Measurements from ENCODE around the gene KIF21B.
A peak's percentile ranks its signal among the peaks of the same experiment; 100 is the strongest.

The KIF21B gene

DNA sequence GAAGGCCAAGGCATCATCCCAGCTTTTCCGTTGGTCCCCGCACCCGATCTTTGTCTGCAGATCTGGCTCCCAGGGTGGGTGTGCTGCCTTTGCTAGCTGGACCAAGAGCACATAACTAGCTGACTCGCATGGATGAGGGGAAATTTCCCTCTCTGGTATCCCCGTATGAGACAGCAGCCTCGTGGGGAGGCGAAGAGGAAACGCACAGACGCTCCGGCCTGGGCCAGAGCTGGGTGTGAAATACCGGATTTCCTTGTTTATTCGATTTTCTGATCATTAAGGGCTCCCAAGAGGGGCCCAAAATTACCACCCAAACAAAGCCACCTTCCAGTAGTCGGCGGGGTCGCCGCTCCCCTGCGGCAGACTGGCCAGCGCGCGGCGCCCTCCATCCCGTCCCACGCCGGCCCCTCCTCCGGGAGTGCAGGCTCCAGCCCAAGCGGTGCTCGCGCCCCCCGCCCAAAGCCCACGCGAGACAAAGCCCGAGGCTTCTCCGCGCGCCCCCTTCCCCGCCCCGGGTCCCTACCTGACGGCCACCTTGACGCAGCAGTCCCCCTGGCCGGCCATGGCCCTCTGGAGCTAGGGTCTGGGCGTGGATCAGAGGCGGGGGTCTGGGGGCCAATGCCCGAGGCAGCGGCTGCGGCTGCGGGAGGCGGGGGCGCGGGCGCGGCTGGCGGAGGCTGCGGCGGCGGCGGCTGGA lies 546 bp downstream of the KIF21B start:
- Histone ChIP-seq H3K4me3 (replicated peaks; ENCODE audit: insufficient read depth, low read length) (peak overlapping the region; percentile 78), H3K27ac (replicated peaks) (peak overlapping the region; percentile 64), H3K27me3 (ENCODE audit: insufficient read depth, poor library complexity, severe bottlenecking) (no peaks in the 10 kb centered on the region)
- TF ChIP-seq GABPA (IDR thresholded peaks at IDR 0.05; ENCODE audit: low read depth) (no peak), POLR2AphosphoS5 (IDR thresholded peaks at IDR 0.05; ENCODE audit: low read depth) (peak; percentile 45; the same call in 1 of the 2 replicates), SPI1 (IDR thresholded peaks at IDR 0.05; ENCODE audit: borderline replicate concordance, low read depth) (peak; percentile 3; the same call in 1 of the 2 replicates)
- TF ChIP-seq, protein P1, sequence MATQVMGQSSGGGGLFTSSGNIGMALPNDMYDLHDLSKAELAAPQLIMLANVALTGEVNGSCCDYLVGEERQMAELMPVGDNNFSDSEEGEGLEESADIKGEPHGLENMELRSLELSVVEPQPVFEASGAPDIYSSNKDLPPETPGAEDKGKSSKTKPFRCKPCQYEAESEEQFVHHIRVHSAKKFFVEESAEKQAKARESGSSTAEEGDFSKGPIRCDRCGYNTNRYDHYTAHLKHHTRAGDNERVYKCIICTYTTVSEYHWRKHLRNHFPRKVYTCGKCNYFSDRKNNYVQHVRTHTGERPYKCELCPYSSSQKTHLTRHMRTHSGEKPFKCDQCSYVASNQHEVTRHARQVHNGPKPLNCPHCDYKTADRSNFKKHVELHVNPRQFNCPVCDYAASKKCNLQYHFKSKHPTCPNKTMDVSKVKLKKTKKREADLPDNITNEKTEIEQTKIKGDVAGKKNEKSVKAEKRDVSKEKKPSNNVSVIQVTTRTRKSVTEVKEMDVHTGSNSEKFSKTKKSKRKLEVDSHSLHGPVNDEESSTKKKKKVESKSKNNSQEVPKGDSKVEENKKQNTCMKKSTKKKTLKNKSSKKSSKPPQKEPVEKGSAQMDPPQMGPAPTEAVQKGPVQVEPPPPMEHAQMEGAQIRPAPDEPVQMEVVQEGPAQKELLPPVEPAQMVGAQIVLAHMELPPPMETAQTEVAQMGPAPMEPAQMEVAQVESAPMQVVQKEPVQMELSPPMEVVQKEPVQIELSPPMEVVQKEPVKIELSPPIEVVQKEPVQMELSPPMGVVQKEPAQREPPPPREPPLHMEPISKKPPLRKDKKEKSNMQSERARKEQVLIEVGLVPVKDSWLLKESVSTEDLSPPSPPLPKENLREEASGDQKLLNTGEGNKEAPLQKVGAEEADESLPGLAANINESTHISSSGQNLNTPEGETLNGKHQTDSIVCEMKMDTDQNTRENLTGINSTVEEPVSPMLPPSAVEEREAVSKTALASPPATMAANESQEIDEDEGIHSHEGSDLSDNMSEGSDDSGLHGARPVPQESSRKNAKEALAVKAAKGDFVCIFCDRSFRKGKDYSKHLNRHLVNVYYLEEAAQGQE (IDR thresholded peaks at IDR 0.05; ENCODE audit: insufficient replicate concordance, low read depth), result no peak
- TF ChIP-seq, protein P2, sequence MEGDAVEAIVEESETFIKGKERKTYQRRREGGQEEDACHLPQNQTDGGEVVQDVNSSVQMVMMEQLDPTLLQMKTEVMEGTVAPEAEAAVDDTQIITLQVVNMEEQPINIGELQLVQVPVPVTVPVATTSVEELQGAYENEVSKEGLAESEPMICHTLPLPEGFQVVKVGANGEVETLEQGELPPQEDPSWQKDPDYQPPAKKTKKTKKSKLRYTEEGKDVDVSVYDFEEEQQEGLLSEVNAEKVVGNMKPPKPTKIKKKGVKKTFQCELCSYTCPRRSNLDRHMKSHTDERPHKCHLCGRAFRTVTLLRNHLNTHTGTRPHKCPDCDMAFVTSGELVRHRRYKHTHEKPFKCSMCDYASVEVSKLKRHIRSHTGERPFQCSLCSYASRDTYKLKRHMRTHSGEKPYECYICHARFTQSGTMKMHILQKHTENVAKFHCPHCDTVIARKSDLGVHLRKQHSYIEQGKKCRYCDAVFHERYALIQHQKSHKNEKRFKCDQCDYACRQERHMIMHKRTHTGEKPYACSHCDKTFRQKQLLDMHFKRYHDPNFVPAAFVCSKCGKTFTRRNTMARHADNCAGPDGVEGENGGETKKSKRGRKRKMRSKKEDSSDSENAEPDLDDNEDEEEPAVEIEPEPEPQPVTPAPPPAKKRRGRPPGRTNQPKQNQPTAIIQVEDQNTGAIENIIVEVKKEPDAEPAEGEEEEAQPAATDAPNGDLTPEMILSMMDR (IDR thresholded peaks at IDR 0.05; ENCODE audit: insufficient read depth, low read length), result no peak
- DNase-seq (ENCODE audit: low read depth in 1 of 2, low spot score in 1 of 2), result peak in 1 of 2 experiments; percentile 45

DNA sequence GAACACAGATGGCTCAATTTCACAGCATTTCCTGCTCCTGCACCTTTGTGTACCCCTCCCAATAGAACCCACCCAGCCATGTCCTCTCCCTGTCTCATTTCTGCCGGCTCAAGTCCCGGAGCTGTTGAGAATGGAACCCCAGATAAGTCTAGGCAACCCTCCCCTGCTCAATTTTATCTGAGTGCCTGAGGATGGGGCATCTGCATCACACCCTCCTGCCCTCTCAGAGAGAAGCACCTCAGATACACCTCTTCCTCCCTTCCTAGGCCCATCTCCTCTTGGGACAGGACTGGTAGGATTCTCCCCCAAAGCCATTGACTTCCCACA lies 1.1 kb downstream of the KIF21B start:
- TF ChIP-seq SPI1 (IDR thresholded peaks at IDR 0.05; ENCODE audit: borderline replicate concordance, low read depth) (no peak), POLR2AphosphoS5 (IDR thresholded peaks at IDR 0.05; ENCODE audit: low read depth) (no peak), GABPA (IDR thresholded peaks at IDR 0.05; ENCODE audit: low read depth) (no peak)
- TF ChIP-seq, protein P2 (IDR thresholded peaks at IDR 0.05; ENCODE audit: insufficient read depth, low read length), result no peak
- TF ChIP-seq, protein P1 (IDR thresholded peaks at IDR 0.05; ENCODE audit: insufficient replicate concordance, low read depth), result no peak
- H3K4me3 ChIP-seq (replicated peaks; ENCODE audit: insufficient read depth, low read length), result peak overlapping the region; percentile 78
- no peak for DNase-seq (ENCODE audit: low read depth in 1 of 2, low spot score in 1 of 2)

DNA sequence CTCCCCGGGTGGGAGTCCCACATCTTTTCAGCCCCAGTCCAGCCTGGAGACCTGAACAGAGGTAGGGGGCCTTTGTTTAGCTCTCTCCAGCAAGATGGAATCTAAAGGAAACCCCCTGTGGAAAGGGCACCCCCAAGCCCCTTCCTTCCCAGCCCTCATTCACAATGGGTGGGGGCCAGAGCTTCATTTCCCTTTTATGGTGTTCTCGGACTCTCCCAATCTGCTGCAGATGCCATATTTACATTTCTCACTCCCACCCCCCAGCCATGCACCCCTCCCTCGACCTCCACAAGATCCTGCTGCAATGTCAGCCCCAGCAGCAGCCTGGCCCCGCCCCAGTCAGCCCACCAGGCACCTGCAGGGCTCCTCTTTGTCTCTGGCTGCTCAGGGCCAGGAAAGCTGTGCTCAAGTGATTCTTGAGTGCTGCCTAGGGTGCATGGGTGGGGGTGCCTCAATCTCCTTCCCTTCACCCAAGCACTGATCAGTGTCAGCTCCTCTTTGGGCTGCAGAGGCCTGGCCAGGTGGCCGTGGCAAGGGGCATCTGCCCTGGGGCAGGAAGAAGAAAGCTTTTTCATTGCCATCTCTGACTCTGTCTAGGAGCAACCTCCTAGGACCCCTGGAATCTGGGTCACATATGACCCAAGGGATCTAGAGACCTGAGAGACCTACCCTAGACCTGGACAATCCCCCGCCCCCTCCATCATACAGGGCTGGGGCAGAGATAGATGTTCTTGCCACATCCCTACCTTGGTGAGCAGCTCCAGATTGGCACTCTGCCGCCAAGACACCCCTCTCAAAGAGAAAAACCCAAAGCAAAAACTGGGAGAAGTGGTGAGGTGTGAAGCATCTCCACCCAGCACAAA lies 1.7 kb downstream of the KIF21B start:
- no peak for DNase-seq (ENCODE audit: low read depth in 1 of 2, low spot score in 1 of 2)
- H3K27ac ChIP-seq (replicated peaks), result peak overlapping the region; percentile 87
- TF ChIP-seq, protein P1 (IDR thresholded peaks at IDR 0.05; ENCODE audit: insufficient replicate concordance, low read depth), result no peak
- TF ChIP-seq SPI1 (IDR thresholded peaks at IDR 0.05; ENCODE audit: borderline replicate concordance, low read depth), result no peak
- TF ChIP-seq, protein P2 (IDR thresholded peaks at IDR 0.05; ENCODE audit: insufficient read depth, low read length), result no peak
- no peak for TF ChIP-seq POLR2AphosphoS5 (IDR thresholded peaks at IDR 0.05; ENCODE audit: low read depth)
- TF ChIP-seq GABPA (IDR thresholded peaks at IDR 0.05; ENCODE audit: low read depth), result no peak
- no peaks in the 10 kb centered on the region for H3K27me3 ChIP-seq (ENCODE audit: insufficient read depth, poor library complexity, severe bottlenecking)
- peak overlapping the region; percentile 78 for H3K4me3 ChIP-seq (replicated peaks; ENCODE audit: insufficient read depth, low read length)

More for the DNA sequence above, 1.1 kb downstream of the KIF21B start:
- Histone ChIP-seq H3K27me3 (ENCODE audit: insufficient read depth, poor library complexity, severe bottlenecking) (no peaks in the 10 kb centered on the region), H3K27ac (replicated peaks) (peak overlapping the region; percentile 64)

Data from HL-60 (cell line).